Effector memory CD8-positive, alpha-beta T cell (primary cell): Measurements from ENCODE around the gene CLEC3B.
"Not testable (repeated sequence)": the region's sequence is repeated elsewhere in the genome, so short reads cannot be mapped to it uniquely, and the experiment has no call there.

ENCODE experiments used
- ATAC-seq: fragments of 150-1000 bp; cut with Tn5 transposase; replicated peaks from 2 replicates; pipeline ENCODE4 v1.10.0; 2021; ENCODE audit warnings: mild to moderate bottlenecking, moderate library complexity
- DNase-seq, 3 experiments: peaks; one replicate each; pipeline ENCODE4 v3.0.0; 2021
- H3K27ac Mint-ChIP-seq, 2 donors: one replicate each; pipeline ENCODE4 v1.8.0; 2022; ENCODE audit warnings: mild to moderate bottlenecking in 2 of 2, mixed read lengths in 2 of 2, moderate library complexity in 2 of 2
- H3K27me3 Mint-ChIP-seq, 2 donors: one replicate each; pipeline ENCODE4 v1.8.0; 2022; ENCODE audit warnings: mixed read lengths in 2 of 2
- H3K36me3 Mint-ChIP-seq: one replicate; pipeline ENCODE4 v1.8.0; 2022; ENCODE audit warnings: mild to moderate bottlenecking, moderate library complexity, mixed read lengths; ENCODE audit not compliant: insufficient read depth
- H3K4me1 Mint-ChIP-seq, 2 donors: one replicate each; pipeline ENCODE4 v1.8.0; 2022; ENCODE audit warnings: low read depth in 2 of 2, mixed read lengths in 2 of 2
- H3K4me3 Mint-ChIP-seq, 2 donors: one replicate each; pipeline ENCODE4 v1.8.0; 2022; ENCODE audit warnings: mild to moderate bottlenecking in 2 of 2, mixed read lengths in 2 of 2, moderate library complexity in 2 of 2
- H3K9me3 Mint-ChIP-seq, 2 donors: one replicate each; pipeline ENCODE4 v1.8.0; 2022; ENCODE audit warnings: mixed read lengths in 2 of 2
- total RNA-seq, 9 experiments: gene quantifications; one replicate each; lab custom pipeline; 2026; lab: John Stamatoyannopoulos, UW

CLEC3B gene
- 0 to 0.58 (median 0.11) reads per million in 9 experiments for total RNA-seq

GRCh38 chr3:45026038-45026437, at the start of gene CLEC3B:
Gene CLEC3B, plus strand, starts transcription at chr3:45026303. Its CDS starts 60 bp downstream, at chr3:45026363.
- no peak within 1 kb of the TSS for H3K4me3 Mint-ChIP-seq

GRCh38 chr3:44981220-44981619, 44.9 kb upstream of the CLEC3B start:
- H3K9me3 Mint-ChIP-seq: no peaks in the 10 kb centered on the region

More at GRCh38 chr3:45026038-45026437, at the start of gene CLEC3B:
- Mint-ChIP-seq H3K4me1 (peaks cover 3% of the 10 kb centered on the region in 2 donors), H3K36me3 (no peaks in the 10 kb centered on the region), H3K27me3 (peaks cover 26 to 42% of the 10 kb centered on the region in 2 donors), H3K27ac (no peak within 1 kb of the TSS), H3K9me3 (no peaks in the 10 kb centered on the region)
- DNase-seq (no peak), ATAC-seq (no peak)

DNA sequence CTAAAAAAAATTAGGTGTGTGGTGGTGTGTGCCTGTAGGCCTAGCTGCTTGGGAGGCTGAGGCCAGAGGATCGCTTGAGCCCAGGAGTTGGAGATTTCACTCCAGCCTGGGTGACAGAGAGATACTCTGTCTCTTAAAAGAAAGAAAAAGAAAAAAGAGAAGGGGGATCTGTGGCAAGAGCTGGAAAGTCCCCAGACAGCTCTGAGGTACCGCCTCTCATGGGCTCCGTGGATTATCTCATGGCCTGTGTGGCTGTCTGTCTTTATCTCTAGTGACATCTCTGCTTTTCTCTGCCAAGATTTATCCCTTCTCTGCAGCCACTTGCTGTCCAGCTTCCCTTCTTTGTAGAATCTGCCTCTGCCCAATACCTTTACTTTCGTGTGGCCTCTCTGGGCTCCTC, 44.4 kb upstream of the CLEC3B start:
- DNase-seq (no peak), ATAC-seq (peak; percentile 66)

More at GRCh38 chr3:44981220-44981619, 44.9 kb upstream of the CLEC3B start:
- peaks cover 5% of the 10 kb centered on the region for H3K36me3 Mint-ChIP-seq
- H3K27ac Mint-ChIP-seq: peak overlapping the region in 1 of 2 donors; percentile 81
- DNase-seq: no peak
- ATAC-seq: peak; percentile 40
- H3K27me3 Mint-ChIP-seq: no peaks in the 10 kb centered on the region
- peaks cover 43 to 66% of the 10 kb centered on the region in 2 donors for H3K4me1 Mint-ChIP-seq
- H3K4me3 Mint-ChIP-seq: no peak overlapping the region

DNA sequence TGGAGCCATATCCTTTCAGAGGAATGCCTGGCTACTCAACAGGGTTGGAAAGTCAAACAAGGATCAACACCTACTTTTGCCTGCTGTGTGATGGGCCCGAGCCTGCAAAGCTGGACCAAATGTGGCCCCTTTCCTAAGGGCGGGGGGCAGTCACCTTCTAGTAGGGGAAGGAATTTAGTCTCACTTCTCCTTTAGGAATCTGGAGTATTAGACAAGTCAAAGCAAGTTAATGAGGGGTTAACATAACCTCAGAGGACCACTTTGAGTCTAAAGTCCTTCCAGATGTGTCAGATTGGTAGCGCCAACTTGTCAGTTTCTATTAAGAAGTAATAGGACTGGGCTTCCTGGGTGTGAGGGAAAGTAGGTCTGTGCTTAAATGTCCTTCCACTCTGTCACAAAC, 43.3 kb upstream of the CLEC3B start:
- no peaks in the 10 kb centered on the region for H3K9me3 Mint-ChIP-seq
- DNase-seq: no peak
- peaks cover 3% of the 10 kb centered on the region for H3K36me3 Mint-ChIP-seq
- no peak overlapping the region for H3K27ac Mint-ChIP-seq
- no peaks in the 10 kb centered on the region for H3K27me3 Mint-ChIP-seq
- H3K4me3 Mint-ChIP-seq: no peak overlapping the region
- peaks cover 32 to 67% of the 10 kb centered on the region in 2 donors for H3K4me1 Mint-ChIP-seq
- ATAC-seq: no peak

More for the DNA sequence above, 44.4 kb upstream of the CLEC3B start:
- peak overlapping the region in 1 of 2 donors; percentile 81 for H3K27ac Mint-ChIP-seq
- peaks cover 39 to 62% of the 10 kb centered on the region in 2 donors for H3K4me1 Mint-ChIP-seq
- no peaks in the 10 kb centered on the region for H3K36me3 Mint-ChIP-seq
- H3K27me3 Mint-ChIP-seq: no peaks in the 10 kb centered on the region
- no peak overlapping the region for H3K4me3 Mint-ChIP-seq
- H3K9me3 Mint-ChIP-seq: no peaks in the 10 kb centered on the region

DNA sequence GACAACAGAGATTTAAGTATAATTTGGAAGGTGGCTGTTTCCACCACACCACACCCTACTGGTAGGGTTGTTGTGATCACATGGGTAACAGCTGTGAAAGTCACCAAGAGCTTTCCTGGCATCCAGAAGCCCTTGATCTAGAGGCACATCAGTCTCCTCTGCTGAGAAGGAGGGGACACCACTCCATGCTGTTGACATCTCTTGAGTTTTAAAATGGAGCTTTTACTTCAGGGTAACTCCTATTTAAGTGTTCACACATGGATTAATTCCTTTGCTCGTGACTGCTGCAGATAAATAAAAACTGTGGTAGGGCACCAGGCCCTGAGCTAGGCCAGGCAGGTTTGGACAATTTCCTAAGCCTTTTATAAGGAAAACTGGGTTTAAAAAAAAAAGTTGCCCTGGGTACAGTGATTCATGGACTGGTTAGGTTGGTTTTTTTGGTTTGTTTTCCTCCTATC, 42.6 kb upstream of the CLEC3B start:
- peaks cover 31 to 66% of the 10 kb centered on the region in 2 donors for H3K4me1 Mint-ChIP-seq
- peaks cover 3% of the 10 kb centered on the region for H3K36me3 Mint-ChIP-seq
- DNase-seq (no peak), ATAC-seq (no peak)
- no peaks in the 10 kb centered on the region for H3K27me3 Mint-ChIP-seq
- H3K9me3 Mint-ChIP-seq: no peaks in the 10 kb centered on the region
- peak overlapping the region in 1 of 2 donors; percentile 15 for H3K27ac Mint-ChIP-seq
- no peak overlapping the region for H3K4me3 Mint-ChIP-seq

GRCh38 chr3:44984335-44984734, 41.8 kb upstream of the CLEC3B start:
- ATAC-seq: peak; percentile 71
- DNase-seq: no peak
- H3K4me3 Mint-ChIP-seq: no peak overlapping the region
- H3K27ac Mint-ChIP-seq: no peak overlapping the region
- H3K36me3 Mint-ChIP-seq: peaks cover 5% of the 10 kb centered on the region
- H3K4me1 Mint-ChIP-seq: peaks cover 29 to 63% of the 10 kb centered on the region in 2 donors
- no peaks in the 10 kb centered on the region for H3K27me3 Mint-ChIP-seq
- no peaks in the 10 kb centered on the region for H3K9me3 Mint-ChIP-seq

DNA sequence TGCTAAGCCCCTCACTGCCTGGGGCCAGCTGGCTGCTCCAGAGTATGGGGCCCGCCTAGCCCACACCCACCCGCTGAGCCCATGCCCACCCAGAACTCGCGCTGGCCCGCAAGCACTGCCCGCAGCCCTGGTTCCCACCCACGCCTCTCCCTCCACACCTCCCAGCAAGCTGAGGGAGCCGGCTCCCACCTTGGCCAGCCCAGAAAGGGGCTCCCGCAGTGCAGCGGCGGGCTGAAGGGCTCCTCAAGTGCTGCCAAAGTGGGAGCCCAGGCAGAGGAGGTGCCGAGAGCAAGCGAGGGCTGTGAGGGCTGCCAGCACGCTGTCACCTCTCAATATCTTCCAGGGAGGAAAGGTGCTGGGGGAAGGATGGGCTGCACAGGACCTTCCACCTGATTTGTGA, 39.8 kb upstream of the CLEC3B start:
- H3K9me3 Mint-ChIP-seq, H3K27me3 Mint-ChIP-seq, ATAC-seq, H3K27ac Mint-ChIP-seq, H3K4me3 Mint-ChIP-seq, DNase-seq: not testable (repeated sequence)
- peaks cover 12% of the 10 kb centered on the region for H3K36me3 Mint-ChIP-seq
- peaks cover 23 to 54% of the 10 kb centered on the region in 2 donors for H3K4me1 Mint-ChIP-seq

- Mint-ChIP-seq H3K27ac (peak overlapping the region in 1 of 2 donors; percentile 10), H3K4me1 (peaks cover 18 to 50% of the 10 kb centered on the region in 2 donors), H3K36me3 (peaks cover 12% of the 10 kb centered on the region), H3K9me3 (no peaks in the 10 kb centered on the region), H3K27me3 (no peaks in the 10 kb centered on the region), H3K4me3 (no peak overlapping the region)
- no peak for ATAC-seq
- no peak for DNase-seq
Measured at GRCh38 chr3:44987332-44987731, 38.8 kb upstream of the CLEC3B start.

DNA sequence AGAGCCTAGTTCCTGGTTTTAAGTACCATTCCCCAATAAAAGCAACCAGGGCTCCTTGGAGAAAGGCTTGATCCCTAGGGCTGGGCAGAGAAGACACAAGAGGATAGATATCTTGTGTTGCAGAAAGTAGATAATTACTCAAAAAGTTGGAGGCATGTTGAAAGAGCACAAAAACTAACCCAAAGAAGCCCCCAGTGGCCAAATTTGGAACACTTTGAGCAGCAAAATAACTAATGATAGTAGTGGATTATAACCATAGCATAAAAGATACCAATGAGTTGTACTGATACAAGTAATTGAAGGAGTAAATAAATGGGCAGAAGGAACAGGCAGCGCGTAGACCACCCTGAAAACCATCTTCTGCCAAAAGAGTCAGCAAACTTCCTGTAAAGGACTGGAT, 38.0 kb upstream of the CLEC3B start:
- H3K36me3 Mint-ChIP-seq: peaks cover 12% of the 10 kb centered on the region

GRCh38 chr3:44989141-44989540, 37.0 kb upstream of the CLEC3B start:
- Mint-ChIP-seq H3K27me3 (no peaks in the 10 kb centered on the region), H3K4me1 (peaks cover 18 to 44% of the 10 kb centered on the region in 2 donors), H3K27ac (no peak overlapping the region), H3K9me3 (no peaks in the 10 kb centered on the region), H3K4me3 (no peak overlapping the region), H3K36me3 (peaks cover 12% of the 10 kb centered on the region)
- ATAC-seq: no peak
- DNase-seq: no peak

More for the DNA sequence above, 38.0 kb upstream of the CLEC3B start:
- DNase-seq (peak in 1 of 3 experiments; percentile 11), ATAC-seq (peak; percentile 26)
- H3K27ac Mint-ChIP-seq: peak overlapping the region in 1 of 2 donors; percentile 10
- no peaks in the 10 kb centered on the region for H3K9me3 Mint-ChIP-seq
- H3K4me3 Mint-ChIP-seq: no peak overlapping the region
- H3K4me1 Mint-ChIP-seq: peaks cover 19 to 47% of the 10 kb centered on the region in 2 donors
- no peaks in the 10 kb centered on the region for H3K27me3 Mint-ChIP-seq

DNA sequence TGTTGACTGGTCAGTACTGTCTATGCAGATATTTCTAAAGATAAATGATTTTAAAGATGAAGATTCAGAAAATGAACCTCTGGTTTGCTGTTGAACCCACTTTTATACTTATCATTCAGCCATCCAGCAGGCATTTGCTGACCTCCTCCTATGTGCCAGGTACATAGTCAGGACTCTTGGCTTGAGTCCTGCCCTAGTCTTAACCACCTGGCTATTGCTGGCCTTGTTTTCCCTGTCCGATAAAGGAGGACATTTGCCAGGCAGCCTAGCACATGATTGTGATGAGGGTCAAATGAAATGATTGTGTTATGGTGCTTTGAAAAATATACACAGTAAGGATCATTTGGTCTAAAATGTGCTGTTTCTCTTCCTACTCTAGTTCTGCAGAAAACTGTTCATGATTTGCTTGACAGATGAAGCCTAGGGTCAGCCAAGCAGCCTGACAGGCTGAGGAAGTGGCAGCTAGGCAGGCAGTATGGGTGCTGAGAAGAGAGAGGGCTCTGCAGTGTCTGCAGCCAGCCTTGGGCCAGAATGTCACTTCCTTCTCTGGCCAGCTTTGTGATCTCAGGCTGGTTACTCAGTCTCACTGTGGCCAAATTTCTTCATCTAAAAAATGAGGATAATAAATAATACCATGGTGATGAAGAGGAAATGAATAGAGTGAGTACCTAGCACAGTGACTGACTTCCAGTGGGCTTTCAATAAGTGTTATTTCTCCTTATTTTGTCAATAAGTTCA, 36.3 kb upstream of the CLEC3B start:
- Mint-ChIP-seq H3K27me3 (no peaks in the 10 kb centered on the region), H3K9me3 (no peaks in the 10 kb centered on the region), H3K4me1 (peaks cover 16 to 41% of the 10 kb centered on the region in 2 donors), H3K27ac (no peak overlapping the region), H3K4me3 (no peak overlapping the region), H3K36me3 (peaks cover 12% of the 10 kb centered on the region)
- DNase-seq: no peak
- no peak for ATAC-seq

- Mint-ChIP-seq H3K4me3 (no peak overlapping the region), H3K27ac (no peak overlapping the region), H3K27me3 (no peaks in the 10 kb centered on the region), H3K36me3 (peaks cover 19% of the 10 kb centered on the region), H3K4me1 (peaks cover 12 to 38% of the 10 kb centered on the region in 2 donors), H3K9me3 (no peaks in the 10 kb centered on the region)
- DNase-seq (no peak), ATAC-seq (no peak)
Measured at GRCh38 chr3:44991326-44991725, 34.8 kb upstream of the CLEC3B start.

GRCh38 chr3:44992555-44993470, 33.3 kb upstream of the CLEC3B start:
- Mint-ChIP-seq H3K4me3 (no peak overlapping the region), H3K4me1 (peaks cover 12 to 28% of the 10 kb centered on the region in 2 donors), H3K9me3 (no peaks in the 10 kb centered on the region), H3K27ac (peak overlapping the region in 1 of 2 donors; percentile 44), H3K27me3 (no peaks in the 10 kb centered on the region), H3K36me3 (peaks cover 19% of the 10 kb centered on the region)
- ATAC-seq (no peak), DNase-seq (peak in 1 of 3 experiments; percentile 12)
